Stimulated activated CD8-positive, alpha-beta memory T cell treated with anti-CD3 and anti-CD28 coated beads, Interleukin-12 subunit alpha, Interleukin-12 subunit beta, amount 100 ng/mL, for 24 hours (primary cell): ENCODE data around the gene TMEM86A.

ENCODE experiments used
- DNase-seq: peaks from one replicate; pipeline ENCODE4 v3.0.0-alpha.2; 2020; ENCODE audit errors: extremely low read depth

The TMEM86A gene

DNA sequence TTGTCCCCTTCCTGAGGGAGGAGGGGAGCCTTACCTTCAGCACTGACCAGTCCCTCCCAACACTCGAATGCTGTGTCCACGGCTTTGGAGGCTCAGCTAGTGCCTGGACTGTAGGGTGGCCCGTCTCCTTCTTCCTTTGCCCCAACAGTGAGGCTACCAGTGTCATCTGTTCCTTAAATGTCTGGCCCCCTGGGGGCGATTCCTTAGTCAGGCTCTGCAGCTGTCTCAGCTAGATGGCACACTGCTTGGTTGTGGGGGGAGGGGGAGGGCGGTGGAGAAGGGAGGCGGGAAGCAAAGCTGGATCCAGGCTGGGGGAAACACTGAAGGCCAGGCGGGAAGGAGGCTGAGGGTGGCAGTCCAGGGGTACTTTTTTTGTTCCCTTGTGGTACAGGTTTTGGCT is 27.5 kb downstream of the TMEM86A start, which contains the start of gene IGSF22:
Gene IGSF22, minus strand, starts transcription at position 149 of the 400 bp plus-strand sequence. CDS start 1,952 bp downstream, outside the sequence.
- DNase-seq: no peak

DNA sequence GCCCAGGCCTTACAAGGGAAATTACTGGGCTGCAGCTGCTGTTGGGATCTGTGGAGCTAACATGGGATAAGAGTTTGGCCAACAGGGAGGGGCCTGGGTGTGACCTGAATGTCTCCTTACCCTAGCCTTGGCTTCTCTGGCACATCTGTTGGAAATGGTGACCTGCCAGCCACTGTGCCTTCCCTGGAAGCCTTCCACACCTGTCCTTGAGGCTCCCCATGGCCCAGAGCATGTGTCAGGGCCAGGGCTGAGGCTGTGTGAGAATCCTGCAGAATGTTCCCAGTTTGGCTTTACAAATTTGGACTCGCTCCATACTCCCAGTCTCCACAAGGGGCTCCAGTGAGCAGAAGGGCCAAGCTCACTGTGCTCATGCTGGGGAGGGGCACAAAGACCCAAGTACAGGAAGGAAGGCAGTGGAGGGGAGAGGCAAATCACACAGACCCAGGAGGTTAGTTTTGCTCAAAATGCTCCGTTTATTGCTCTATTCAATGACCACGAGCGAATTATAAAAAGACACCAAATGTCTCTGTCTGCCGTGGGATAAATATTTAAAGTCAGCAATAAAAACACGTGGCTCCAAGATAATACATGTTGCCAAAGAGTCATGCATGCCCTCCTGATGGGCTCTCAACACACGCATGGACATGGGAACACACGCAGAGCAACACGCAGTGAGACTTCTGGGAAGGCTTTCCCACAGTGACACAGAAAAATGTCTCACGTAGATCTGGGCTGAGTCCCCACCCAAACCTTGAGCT is 29.1 kb downstream of the TMEM86A start:
- DNase-seq: no peak

DNA sequence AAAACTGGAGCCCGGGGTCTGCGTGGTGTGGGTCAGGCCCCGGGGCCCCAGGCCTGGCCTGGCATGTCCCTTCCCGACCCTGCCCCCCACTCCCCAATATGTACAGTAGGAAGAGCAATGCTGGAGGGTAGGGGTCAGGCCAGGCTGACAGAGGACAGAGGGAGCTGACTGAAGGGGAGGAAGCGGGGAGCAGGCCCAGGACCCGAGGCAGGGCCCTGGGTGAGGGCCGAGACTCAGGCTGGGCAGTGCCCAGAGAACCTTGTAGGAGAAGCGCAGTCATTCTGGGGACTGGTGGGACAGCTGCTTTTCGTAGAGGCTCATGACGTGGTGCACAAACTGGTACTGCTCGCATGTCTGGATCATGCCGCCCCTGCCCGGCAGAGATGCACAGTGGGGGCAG is 30.1 kb downstream of the TMEM86A start:
- DNase-seq: no peak

DNA sequence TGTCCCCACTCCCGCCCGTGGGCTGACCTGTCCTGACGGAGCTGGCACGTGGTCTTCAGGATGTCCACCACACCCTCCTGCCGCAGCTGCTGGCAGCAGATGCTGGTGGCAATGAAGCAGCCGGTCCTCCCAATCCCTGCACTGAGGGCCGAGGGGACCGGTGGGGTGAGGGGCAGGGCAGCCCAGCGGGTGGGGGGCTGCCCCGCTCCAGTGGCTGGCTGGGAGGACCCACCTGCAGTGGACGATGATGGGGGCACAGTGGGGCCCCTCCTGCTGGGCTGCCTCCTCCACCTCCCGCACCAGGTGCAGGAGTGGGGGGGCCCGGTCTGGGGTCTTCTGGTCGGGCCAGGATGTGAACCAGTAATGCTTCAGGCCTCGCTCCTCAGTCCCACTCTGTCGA is 30.8 kb downstream of the TMEM86A start:
- DNase-seq: no peak

DNA sequence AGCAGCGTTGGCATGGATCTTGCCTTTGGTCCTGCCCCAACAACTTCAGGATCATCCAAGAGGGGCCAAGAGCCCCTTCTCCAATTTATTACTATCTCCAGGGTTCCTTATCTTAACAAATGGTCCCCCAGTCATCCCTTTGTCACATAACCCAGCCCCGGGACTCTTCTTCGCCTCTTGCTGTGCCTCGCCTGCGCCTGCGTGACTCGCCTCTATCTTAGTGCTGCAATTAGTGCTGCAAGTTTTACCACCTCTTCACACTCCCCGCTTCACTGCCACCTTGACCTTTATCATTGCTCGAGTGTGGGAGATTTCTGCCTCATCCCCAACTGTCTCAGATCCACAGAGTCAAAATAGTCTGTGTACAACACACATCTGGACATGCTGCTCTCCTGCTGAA is 31.4 kb downstream of the TMEM86A start:
- no peak for DNase-seq

DNA sequence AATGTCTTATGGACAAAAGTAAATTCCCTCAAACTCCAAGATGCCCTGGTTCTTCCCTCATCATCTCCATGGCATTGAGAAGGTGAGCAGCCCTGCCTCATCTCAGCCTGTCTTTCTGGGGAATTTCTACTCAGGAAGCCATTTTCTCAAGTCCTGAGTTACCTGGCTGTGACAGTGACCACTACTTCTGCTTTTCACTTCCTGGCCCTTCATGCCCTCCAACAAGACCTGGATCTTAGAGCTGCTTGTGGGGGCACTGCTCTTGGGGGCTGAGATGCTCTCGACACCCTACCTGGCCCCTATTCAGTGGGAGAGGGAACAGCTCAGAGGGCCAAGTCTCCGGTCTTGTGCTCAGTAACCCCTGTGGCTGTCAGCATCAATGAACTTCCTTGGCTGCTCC is 32.9 kb downstream of the TMEM86A start:
- DNase-seq: no peak

DNA sequence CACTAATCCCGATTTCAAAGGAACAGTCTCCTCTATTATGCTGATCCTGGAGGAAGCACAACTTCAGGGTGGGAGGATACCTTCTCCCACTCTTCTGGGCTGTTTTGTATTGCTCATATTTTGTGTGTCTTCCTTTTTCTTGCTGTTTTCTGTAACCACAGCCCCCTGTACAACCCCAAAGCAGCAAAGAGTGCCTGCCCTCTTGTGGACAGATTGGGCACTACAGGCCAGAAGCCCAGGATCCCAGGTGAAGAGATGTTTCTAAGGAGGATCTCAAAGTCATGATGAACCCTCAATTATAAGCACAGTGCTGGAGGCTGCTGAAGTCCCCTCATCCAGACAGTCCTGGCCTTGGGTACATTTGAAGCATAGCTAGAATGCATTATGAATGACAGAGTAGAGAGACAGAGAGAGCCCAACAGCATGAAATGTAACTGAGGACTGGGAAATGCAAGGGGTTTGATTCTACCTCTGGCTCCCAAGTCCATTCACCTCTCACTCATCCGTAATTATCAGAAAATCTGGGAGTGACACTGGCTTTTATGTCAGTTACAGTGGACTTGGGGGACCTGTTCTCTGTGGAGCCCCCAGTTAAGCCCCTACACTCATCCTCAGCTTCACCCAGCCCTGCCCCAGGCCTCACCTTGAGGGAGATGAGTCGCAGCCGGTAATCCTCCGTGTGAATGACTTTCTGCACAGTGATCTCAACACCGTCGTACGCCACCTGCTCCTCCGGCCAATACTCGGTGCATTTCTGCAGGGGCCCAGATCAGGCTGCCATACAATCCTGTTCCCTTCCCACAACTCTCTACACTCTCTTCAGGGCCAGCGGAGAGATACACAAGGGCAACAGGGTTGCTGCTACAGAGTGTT is 33.6 kb downstream of the TMEM86A start:
- DNase-seq: no peak

DNA sequence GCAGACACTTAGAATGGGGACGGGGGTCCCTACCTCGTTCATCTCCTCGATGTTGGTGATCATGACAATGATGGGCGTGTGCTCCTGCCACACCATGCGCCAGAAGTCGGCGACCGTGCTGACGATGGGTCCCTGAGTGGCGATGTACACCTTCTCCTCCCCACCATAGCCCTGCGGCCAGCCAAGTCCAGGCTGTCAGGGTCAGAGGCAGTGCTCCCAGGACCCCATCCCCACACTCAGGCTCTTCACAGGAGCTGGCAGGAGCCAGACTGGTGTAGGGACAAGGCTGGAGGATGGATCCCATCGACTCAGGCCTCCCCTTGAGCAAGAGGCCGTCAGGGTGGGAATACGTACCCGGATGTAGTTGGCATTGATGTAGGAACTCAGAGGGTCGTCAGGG is 34.6 kb downstream of the TMEM86A start:
- DNase-seq: no peak

DNA sequence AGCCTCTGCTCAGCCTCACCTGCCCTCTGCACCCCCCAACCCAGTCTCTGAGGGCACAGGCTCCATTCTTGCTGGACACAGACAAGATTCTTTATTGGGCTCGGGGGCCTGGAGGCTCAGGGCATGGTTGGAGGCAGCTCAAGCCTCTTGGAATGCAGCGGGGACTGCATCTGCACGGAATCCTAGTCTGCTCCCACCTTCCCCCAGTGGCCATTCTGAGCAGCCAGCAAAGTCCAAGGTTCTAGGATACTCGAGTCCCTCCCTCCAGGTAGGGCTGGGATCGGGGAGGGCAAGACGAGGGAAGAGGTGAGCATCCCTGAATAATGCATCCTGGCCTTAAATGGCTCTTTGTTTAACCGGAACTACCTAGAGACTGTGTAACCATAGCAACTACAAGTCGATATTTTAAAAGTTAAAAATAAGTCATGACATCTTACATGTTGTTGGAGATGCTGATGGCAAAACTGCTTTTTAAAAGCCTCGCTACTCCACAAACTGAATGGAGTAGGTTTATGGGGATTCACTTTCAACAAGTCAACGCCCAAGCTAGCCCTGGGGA is 38.1 kb downstream of the TMEM86A start:
- DNase-seq: no peak

DNA sequence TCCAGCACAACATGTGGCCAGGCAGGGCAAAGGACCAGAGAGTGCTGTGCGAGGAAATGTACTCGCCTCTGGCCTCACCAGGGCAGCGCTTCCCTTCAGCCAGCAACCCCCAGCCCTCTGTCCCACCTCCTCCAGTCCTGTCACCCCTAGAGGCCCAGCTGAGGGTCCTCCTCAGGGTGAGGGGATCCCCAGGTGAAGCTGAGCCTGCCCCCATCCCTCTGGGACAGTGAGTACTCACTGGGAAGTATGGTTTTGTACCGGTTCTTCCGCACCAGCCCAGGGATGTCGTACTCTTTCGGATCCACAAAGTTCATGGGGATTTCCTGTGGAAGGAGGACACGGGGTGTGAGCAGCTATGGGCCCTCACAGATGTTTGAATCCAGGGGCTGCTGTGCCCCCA is 39.1 kb downstream of the TMEM86A start:
- DNase-seq: no peak

DNA sequence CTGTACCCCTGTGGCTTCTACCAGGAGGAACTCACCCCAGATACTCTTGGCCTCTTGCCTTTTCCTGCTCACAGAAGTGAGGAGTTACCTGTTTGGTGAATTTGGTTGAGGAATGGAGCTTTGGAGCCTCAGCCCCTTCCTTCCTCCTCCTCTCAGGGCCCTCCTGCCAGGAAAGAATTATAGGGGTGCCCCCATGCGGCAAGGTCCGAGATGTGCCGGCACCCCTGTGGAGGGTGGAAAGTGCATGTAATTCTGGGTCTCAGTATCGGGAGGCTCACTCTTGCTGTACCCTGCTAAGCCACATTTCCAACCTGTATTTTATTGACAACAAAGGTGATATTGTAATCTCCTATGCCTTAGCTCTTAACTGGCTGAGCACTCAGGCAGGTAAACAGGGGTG is 41.1 kb downstream of the TMEM86A start:
- no peak for DNase-seq

DNA sequence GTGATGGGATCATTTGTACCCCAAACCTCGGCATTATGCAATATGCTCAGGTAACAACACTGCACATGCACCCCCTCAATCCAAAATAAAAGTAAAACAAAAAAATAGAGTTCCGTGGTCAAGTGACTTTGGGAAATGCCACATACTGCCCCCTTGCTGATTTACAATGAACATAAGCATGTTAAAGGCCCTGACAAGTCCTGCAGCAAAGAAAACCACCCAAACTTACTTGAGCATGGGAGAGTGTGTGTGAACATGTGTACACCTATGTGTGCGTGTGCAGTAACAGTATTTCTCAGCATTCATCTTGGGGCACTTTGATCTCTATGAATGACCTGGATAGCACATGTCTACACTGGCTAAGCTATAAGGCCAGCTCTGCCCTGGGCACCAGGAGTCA is 43.2 kb downstream of the TMEM86A start:
- DNase-seq: no peak

DNA sequence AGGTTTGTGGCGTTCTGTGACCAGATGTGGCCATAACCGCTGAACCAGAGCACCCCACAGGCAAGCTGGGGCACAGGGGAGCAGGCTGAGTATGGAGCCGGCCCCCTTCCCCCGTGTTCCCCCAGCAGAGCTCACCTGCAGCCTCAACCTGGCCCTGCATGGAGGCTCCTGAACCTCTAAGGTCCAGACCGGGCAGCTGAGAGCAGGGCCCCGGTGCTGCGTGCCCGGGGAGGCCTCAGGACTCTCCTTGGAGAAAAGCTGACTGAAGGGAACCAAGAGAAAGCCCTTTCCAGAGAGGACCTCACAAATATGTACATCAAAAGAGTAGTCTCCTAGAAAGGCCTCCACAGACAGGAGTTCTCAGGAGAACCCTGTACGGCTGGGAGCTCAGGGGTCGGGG is 44.8 kb downstream of the TMEM86A start:
- DNase-seq: no peak

DNA sequence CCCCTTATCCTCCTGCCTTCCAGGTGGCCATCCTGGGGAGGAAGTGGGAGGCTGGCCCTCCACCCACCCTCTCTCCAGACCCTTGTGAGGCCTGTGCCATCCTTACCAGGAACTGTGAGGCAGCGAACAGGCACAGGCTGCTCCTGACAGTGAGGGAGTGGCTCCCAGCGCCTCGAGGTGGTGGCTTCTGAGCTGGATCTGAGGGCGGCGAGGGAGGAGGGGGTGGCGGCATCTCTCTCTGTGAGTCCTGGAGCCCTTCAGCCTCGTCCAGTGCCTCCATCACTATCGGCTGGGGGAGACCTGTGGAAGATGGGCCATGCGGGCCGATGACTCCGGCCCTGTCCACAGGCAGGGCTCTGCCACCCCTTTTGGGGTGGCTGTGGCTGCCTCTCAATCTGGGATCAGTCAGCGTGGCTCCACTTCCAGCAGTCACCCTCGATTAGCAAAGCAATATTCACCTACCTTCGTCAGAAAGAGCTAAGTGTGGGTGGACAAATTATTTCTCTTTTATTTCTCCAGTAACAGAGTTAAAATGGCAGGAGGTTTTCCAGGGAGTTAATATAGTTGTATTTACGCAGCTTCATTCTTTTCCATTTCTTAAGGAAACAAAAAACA is 45.4 kb downstream of the TMEM86A start:
- DNase-seq: no peak

DNA sequence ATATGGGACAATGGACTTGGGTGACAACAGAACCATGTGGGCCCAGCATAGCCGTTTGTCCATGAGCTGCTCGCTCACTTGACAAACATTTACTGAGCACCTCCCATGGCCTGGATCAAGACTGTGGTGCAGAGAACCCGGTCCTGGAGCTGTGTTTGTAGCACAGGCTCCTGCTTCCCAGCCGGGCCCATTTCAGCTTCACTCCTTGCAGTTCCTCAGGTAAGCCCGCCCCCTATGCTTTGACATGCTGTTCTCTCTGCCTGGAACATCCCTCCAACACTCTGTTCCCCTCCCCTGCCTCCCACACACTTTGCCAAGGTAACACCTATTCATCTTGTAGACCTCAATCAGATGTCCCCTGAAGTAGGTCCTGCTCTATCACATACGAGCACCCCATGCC is 46.7 kb downstream of the TMEM86A start:
- DNase-seq: no peak

DNA sequence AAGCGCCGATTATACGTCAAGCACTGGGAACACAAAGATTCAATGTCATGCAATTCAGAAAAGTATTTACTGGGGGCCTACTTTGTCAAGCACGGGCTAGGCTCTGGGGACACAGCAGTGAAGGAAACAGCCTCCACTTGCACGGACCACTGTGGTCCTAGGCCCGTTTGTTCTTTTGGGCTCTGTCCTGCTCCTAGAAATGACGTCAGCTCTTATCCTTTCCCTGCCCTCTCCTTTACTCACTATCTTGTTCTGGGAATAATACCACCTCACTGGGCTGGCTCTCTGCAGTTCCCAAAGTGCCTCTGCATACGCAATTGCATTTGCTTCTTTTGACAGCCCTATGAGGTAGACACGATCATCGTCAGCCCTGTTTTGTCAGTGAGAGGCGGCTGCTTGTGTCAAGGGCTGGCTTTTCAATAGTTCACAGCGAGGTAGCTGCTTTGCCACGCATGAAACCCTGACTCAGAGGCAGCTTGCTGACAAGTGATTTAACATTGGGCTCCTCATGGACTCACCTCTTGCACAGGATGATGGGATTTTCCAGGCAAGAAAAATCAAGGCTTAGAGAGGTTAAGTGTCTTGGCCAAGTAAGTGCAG is 50.3 kb downstream of the TMEM86A start:
- DNase-seq: no peak

DNA sequence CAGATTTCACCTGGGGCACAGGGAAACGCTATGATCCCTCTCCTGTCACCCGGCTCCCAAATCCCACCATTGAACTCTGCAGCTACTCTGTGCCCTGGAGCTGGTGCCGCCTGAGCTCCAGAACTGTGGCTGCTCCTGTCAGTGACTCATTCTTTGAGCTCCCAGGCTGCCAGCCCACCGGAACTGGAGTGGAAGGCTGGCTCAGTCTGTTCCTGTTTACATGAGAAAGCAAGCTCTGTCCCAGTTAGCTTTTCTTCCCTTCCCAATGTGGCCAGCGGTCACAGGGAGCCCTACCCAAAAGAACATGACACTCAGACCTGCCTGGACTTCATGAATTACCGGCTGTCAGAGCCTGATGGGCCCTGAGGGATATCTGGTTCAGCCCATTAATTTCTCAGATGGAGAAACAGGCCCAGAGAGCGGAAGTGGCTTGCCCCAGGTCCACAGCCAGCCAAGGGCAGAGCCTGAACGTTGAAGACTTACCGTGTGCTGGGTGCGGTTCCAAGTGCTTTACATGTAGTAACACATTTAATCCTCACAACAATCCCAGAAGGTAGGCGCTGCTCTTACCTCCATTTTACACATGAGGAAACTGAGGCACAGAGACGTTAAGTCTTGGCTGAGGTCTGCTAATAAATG is 51.2 kb downstream of the TMEM86A start:
- DNase-seq: no peak

DNA sequence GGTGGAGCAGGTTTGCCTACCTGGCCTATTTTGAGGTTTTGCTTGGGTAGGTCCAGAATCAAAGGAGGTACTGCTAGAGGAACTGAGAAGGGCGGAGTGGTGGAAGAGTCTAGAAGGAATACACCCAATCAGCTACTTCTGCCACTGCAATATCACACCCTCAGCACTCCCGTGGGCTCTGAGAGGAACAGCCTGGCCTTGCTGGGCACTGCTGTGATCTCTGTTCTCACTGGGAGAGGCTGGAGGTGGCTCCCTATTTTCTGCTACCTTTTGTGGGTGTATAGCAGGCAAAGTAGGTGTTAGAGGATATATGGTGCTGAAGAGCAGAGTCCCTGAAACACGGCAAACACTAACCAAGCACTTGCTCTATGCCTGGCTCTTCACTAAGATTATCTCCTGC is 52.4 kb downstream of the TMEM86A start:
- no peak for DNase-seq

DNA sequence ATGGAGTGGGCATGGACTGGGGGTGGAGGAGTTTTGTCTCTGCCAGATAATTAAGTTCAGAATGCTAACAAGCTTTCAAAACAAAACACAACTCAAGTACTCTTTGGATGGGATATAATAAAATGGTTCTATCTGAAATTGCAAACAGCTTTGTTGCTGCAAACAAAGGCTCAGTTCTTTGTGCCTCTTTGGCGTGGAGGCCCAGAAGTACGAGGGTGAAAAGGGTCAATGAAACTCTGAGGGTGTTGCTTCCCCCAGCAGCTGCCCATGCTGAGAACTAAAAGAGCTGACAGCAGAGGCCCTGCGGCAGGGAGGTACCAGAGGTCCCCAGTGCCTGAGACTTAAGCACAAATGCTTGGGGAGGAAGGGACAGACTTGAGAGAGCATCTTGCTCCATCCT is 53.9 kb downstream of the TMEM86A start:
- no peak for DNase-seq

DNA sequence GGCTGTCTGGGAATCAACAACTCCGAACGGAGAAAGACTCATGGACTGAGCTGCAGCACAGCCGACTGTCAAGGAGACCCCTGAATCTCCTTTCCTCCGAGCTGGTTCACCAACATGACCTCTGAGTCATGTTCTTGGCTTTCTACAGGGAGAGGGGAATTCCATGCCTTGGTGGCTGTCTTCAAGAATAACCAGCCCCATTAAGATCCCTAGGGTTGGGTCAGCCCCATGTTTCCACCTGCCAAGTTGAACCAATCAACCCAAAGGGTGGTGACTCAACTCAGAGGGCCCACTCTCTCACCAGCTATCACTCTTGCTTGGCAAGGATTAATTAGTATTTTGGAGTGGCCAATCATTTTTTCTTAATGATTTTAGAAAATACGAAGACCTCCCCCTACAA is 55.7 kb downstream of the TMEM86A start:
- no peak for DNase-seq
